GM12878 (cell line): ENCODE measurements around the gene GABRR1. TPM values are rescaled to one million over a fixed set of nuclear protein-coding genes. Genes with fewer than 3 reads are reported as not detected.

ENCODE experiments used
- ATAC-seq: fragments of 200-7000 bp; cut with Tn5 transposase; 3 replicates; pipeline ENCODE4 v1.9.1; 2020; ENCODE audit warnings: mild to moderate bottlenecking, moderate library complexity
- BruUV-seq: library from RNA; stranded (reverse); fragments of 400-500 nt; replicated peaks from 2 replicates; lab custom pipeline; 2021; lab: Mats Ljungman, UMichigan
- CTCF ChIA-PET: fragments of 300-600 bp; sonication (Branson Sonifier 250); formaldehyde crosslinking; extraction: SDS; loops from one replicate; lab custom pipeline; 2021; ENCODE audit warnings: inconsistent platforms; lab: Yijun Ruan, JAX
- POLR2A ChIA-PET: fragments of 350-600 bp; formaldehyde crosslinking; extraction: SDS; loops from one replicate; lab custom pipeline; 2021; ENCODE audit warnings: inconsistent platforms; lab: Charles Lee
- RAD21 ChIA-PET: fragments of 300-600 bp; sonication (Branson Sonifier 250); formaldehyde crosslinking; loops from one replicate; lab custom pipeline; 2023; ENCODE audit warnings: antibody characterized with exemption; ENCODE audit not compliant: unreplicated experiment; lab: Charles Lee
- SMC1A ChIA-PET: fragments of 300-600 bp; sonication (Branson Sonifier 250); formaldehyde crosslinking; loops from one replicate; lab custom pipeline; 2023; ENCODE audit not compliant: unreplicated experiment, uncharacterized antibody; lab: Charles Lee
- DNase-seq: peaks from one replicate; pipeline ENCODE4 v3.0.0-alpha.2; 2011; ENCODE audit warnings: low read depth, low spot score
- FAIRE-seq: peaks from 3 replicates; lab custom pipeline; 2011; peaks lifted over from hg19 to GRCh38; lab: Jason Lieb, UNC
- H2AFZ ChIP-seq: 2 replicates; pipeline ENCODE4 v1.6.0; 2011; ENCODE audit warnings: low read depth, low read length, control low read depth; ENCODE audit not compliant: control insufficient read depth
- H3K27ac ChIP-seq: 2 replicates; pipeline ENCODE4 v1.5.1; 2011; ENCODE audit warnings: control low read depth; ENCODE audit not compliant: control insufficient read depth, insufficient read depth
- H3K27me3 ChIP-seq, 2 experiments: replicated peaks in 1 of 2; 2 replicates each; pipeline versions ENCODE4 v1.6.0 to v1.6.1; 2011; ENCODE audit warnings: low read length in 1 of 2; ENCODE audit not compliant: control insufficient read depth in 2 of 2, insufficient read depth in 2 of 2
- H3K36me3 ChIP-seq, 2 experiments: 2 replicates each; pipeline ENCODE4 v1.5.1; 2011; ENCODE audit warnings: low read length in 1 of 2; ENCODE audit not compliant: control insufficient read depth in 2 of 2, insufficient read depth in 2 of 2
- H3K4me1 ChIP-seq: 2 replicates; pipeline ENCODE4 v1.6.1; 2011; ENCODE audit warnings: mild to moderate bottlenecking, low read length, moderate library complexity, mixed read lengths; ENCODE audit not compliant: control insufficient read depth, insufficient read depth
- H3K4me2 ChIP-seq: 2 replicates; pipeline ENCODE4 v1.6.0; 2011; ENCODE audit warnings: control low read depth; ENCODE audit not compliant: control insufficient read depth, insufficient read depth
- H3K4me3 ChIP-seq: fragments of 200-600 bp; sonication (generic); 2 replicates; pipeline ENCODE4 v1.5.1; 2016
- H3K79me2 ChIP-seq: 2 replicates; pipeline ENCODE4 v1.6.0; 2011; ENCODE audit warnings: low read length; ENCODE audit not compliant: control insufficient read depth, insufficient read depth
- H3K9ac ChIP-seq: 2 replicates; pipeline ENCODE4 v1.8.0; 2011; ENCODE audit warnings: low read length, control low read depth, mixed read lengths; ENCODE audit not compliant: control insufficient read depth, insufficient read depth
- H3K9me3 ChIP-seq: replicated peaks from 3 replicates; pipeline ENCODE4 v1.5.1; 2011; ENCODE audit warnings: mild to moderate bottlenecking, low read length; ENCODE audit not compliant: control insufficient read depth, insufficient read depth
- H4K20me1 ChIP-seq: 2 replicates; pipeline ENCODE4 v1.6.0; 2011; ENCODE audit not compliant: control insufficient read depth, insufficient read depth
- CEBPB ChIP-seq, 2 experiments: fragments of 150-350 bp in 1 of 2; IDR thresholded peaks; 2 replicates each; pipeline ENCODE4 v1.6.1; 2012 to 2014; ENCODE audit warnings: low read depth in 2 of 2, low read length in 2 of 2, borderline replicate concordance in 1 of 2, inconsistent platforms in 1 of 2
- MTA3 ChIP-seq: IDR thresholded peaks from 2 replicates; pipeline ENCODE4 v1.6.1; 2012; ENCODE audit warnings: low read length, inconsistent platforms, borderline replicate concordance
- MXI1 ChIP-seq: fragments of 150-350 bp; IDR thresholded peaks from 2 replicates; pipeline ENCODE4 v1.6.1; 2011; ENCODE audit warnings: low read depth, mild to moderate bottlenecking, inconsistent platforms, low read length, improper control_type of control experiment
- PBX3 ChIP-seq: IDR thresholded peaks from 2 replicates; pipeline ENCODE4 v1.6.1; 2011; ENCODE audit warnings: mild to moderate bottlenecking, low read depth, low read length, moderate library complexity; ENCODE audit not compliant: insufficient replicate concordance
- RELB ChIP-seq: fragments of 450-650 bp; IDR thresholded peaks from 2 replicates; pipeline ENCODE4 v1.6.1; 2017; ENCODE audit warnings: low read depth, mild to moderate bottlenecking, moderate library complexity
- ZNF217 ChIP-seq: fragments of 450-650 bp; IDR thresholded peaks from 2 replicates; pipeline ENCODE4 v1.6.1; 2017; ENCODE audit warnings: antibody characterized with exemption, mild to moderate bottlenecking
- WGBS: methylation state at CpG from one replicate; pipeline ENCODE4 v1.1.6; 2016; ENCODE audit warnings: low lambda C conversion rate; ENCODE audit not compliant: insufficient replicate concordance, insufficient coverage; ENCODE audit errors: missing lambda C conversion rate; 5-methylcytosine and 5-hydroxymethylcytosine counted together
- in situ Hi-C: fragments of 300-500 bp; cut with MboI; formaldehyde crosslinking; loops from 9 replicates; pipeline ENCODE4 v1.14.3; 2018; ENCODE audit warnings: mixed read lengths
- intact Hi-C: fragments of 100-400 bp; cut with micrococcal nuclease; formaldehyde crosslinking; loops from one replicate; pipeline ENCODE4 v1.14.2; 2022; ENCODE audit not compliant: unreplicated experiment
- polyA plus RNA-seq, 11 experiments: library from polyadenylated mRNA; depleted of rRNA in 4 of 11; unstranded in 6 of 11; stranded (reverse) in 5 of 11; fragments of >200 nt; fragmentation: Nextera tagmentation in 4 of 11; fragmentation: Illumina TruSeq in 1 of 11; extraction: Ambion mirVana in 4 of 11; extraction: Trizol in 1 of 11; gene quantifications; 1 replicate in 1 of 11; 2 replicates in 10 of 11; pipeline versions ENCODE4 v1.2.1 to v1.2.3, GENCODE V29; 2011 to 2016; ENCODE audit warnings: inconsistent platforms in 2 of 11, missing spikeins in 2 of 11, low read depth in 1 of 11
- total RNA-seq, 4 experiments: library from RNA; depleted of rRNA in 3 of 4; stranded (reverse); fragments of >200 nt in 3 of 4; fragmentation: Illumina TruSeq in 1 of 4; extraction: Trizol in 1 of 4; gene quantifications; 2 replicates each; pipeline versions ENCODE4 v1.2.1 to v1.2.3, GENCODE V29; 2013 to 2021

Gene GABRR1
- total and polyA plus RNA-seq, 10 of the 15 experiments (the other 5 are each of a cell fraction or from before 2014, with no cell fraction given): not detected

- SMC1A ChIA-PET: no interaction called here
- H2AFZ ChIP-seq: no peak overlapping the region
- POLR2A ChIA-PET: no interaction called here
- H3K4me3 ChIP-seq: no peak overlapping the region
- no TSS peak for BruUV-seq
- intact Hi-C loops (no loop called here), in situ Hi-C loops (no loop called here)
- TF ChIP-seq MXI1 (no peak), PBX3 (no peak), MTA3 (no peak), CEBPB (IDR thresholded peaks at IDR 0.05; ENCODE audit: borderline replicate concordance in 1 of 2, low read depth in 2 of 2, low read length in 2 of 2) (no peak)
- 79% methylated on average over 6 of the region's 6 CpGs for WGBS
- H3K36me3 ChIP-seq: no peaks in the 10 kb centered on the region
- no peaks in the 10 kb centered on the region for H3K9me3 ChIP-seq
- H4K20me1 ChIP-seq: no peaks in the 10 kb centered on the region; the same call in 1 of the 2 replicates
- RAD21 ChIA-PET: no interaction called here
- H3K27ac ChIP-seq: no peak overlapping the region
- CTCF ChIA-PET: interaction anchor here (0.7 to 1.0 kb wide), 2 partner anchors 16 to 115 kb away, joined by 3 read pairs; no protein-coding TSS in a partner anchor
- ATAC-seq: no peak
- no peaks in the 10 kb centered on the region for H3K79me2 ChIP-seq
- no peak overlapping the region for H3K4me2 ChIP-seq
- no peaks in the 10 kb centered on the region for H3K27me3 ChIP-seq
- no peak overlapping the region for H3K9ac ChIP-seq
- no peak for DNase-seq
- FAIRE-seq: no peak
- H3K4me1 ChIP-seq: peaks cover 26% of the 10 kb centered on the region
Observed at GRCh38 chr6:89257346-89257745, 40.2 kb upstream of the GABRR1 start.

GRCh38 chr6:89255417-89255816 is 38.3 kb upstream of the GABRR1 start:
- SMC1A ChIA-PET: interaction anchor here (1.2 kb wide), 1 partner anchor 13 kb away, joined by 4 read pairs; no protein-coding TSS in a partner anchor

More at GRCh38 chr6:89255417-89255816, 38.3 kb upstream of the GABRR1 start:
- DNase-seq: no peak
- no peak overlapping the region for H3K4me3 ChIP-seq
- intact Hi-C loops (no loop called here), in situ Hi-C loops (no loop called here)
- no peaks in the 10 kb centered on the region for H3K79me2 ChIP-seq
- POLR2A ChIA-PET: no interaction called here
- no peak overlapping the region for H3K4me2 ChIP-seq
- CTCF ChIA-PET: interaction anchor here (1.2 kb wide), 2 partner anchors 10 to 11 kb away, joined by 3 read pairs; no protein-coding TSS in a partner anchor
- RAD21 ChIA-PET: no interaction called here
- no peak for ATAC-seq
- FAIRE-seq: no peak
- no peak overlapping the region for H2AFZ ChIP-seq
- BruUV-seq: no TSS peak
- peaks cover 17% of the 10 kb centered on the region for H3K4me1 ChIP-seq
- H3K36me3 ChIP-seq: no peaks in the 10 kb centered on the region
- no peak for TF ChIP-seq CEBPB (IDR thresholded peaks at IDR 0.05; ENCODE audit: borderline replicate concordance in 1 of 2, low read depth in 2 of 2, low read length in 2 of 2)
- TF ChIP-seq RELB: no peak
- no peak for TF ChIP-seq ZNF217
- H3K9me3 ChIP-seq: no peaks in the 10 kb centered on the region
- no peak overlapping the region for H3K9ac ChIP-seq
- WGBS: 93% methylated on average over 4 of the region's 4 CpGs
- H3K27me3 ChIP-seq: no peaks in the 10 kb centered on the region
- no peaks in the 10 kb centered on the region; the same call in 1 of the 2 replicates for H4K20me1 ChIP-seq
- H3K27ac ChIP-seq: no peak overlapping the region
